Colon (tissue), 2 donors: ENCODE data around the gene FAM83E.
"Not testable (repeated sequence)": the region's sequence is repeated elsewhere in the genome, so short reads cannot be mapped to it uniquely, and the experiment has no call there.

Experiments used
- FAIRE-seq: peaks from 2 replicates; lab custom pipeline; 2012; peaks lifted over from hg19 to GRCh38; lab: Jason Lieb, UNC
- donor health status: control.
- donor health status: control.

FAM83E gene

DNA sequence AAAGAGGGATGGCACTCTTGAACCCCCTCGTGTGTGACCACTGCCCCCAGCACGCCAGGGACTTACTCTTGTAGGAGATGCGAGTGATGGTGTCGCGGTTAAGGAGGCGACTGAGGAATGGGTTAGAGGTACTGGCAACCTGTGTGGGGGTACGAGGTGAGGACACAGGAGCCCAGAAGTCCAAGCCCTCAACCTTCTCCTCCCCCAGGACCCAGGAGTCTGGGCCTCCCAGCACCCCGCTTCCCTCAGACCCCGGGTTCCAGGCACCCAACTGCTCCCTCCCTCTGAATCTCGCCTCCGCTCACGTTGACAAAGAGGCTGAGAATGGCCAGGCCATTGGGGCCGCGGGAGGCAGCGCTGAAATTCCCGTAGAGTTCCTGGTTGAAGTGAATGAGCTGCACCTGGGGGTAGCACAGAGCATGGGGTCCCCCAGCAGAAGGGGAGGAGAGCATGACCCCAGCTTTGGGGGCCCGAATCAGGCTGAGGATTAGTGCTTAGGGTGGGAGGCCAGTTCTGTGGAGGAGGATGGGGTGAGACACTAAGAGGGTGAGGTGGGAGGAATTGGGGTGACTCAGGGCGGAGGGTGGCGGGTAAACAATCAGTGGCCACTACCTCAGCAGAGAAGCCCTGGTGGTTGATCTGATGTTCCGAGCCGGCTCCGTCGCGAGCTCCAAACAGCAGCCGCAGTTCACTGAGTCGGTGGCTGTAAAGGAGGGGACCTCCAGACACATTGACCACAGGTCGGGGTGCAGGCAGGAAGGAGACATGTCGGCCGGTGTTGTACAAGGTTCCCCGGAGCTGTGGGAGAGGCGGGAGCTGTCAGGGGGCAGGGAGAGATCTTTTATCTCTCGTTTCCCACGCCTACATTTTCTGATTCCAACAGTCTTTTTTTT is 24.9 kb upstream of the FAM83E start:
- FAIRE-seq = no peak

DNA sequence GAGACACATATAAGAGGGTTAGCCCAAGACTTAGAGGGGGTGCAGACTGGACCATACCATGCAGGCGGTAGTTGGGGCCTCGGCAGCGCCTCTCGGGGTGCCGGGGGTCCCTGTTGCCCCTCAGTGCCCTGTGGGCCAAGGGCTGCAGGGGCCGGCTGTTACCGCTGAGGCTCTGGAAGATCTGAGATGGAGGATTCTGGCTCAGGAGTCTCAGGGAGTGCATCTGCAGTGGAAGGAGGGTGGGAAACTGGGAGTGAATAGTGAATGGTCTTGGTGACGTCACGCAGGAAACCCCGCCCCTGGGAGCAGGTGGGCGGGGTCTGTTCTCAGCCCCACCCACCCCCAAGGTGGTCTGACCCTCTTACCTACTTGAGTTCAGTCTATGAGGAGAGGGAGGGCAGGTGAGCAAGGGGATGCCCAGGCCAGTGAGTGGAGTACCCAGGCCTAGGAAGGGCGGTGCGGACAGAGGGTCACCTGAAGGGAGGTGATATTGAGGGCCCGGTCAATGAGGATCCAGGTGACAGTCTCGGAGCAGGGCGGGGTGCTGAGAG is 24.0 kb upstream of the FAM83E start:
- no peak for FAIRE-seq

DNA sequence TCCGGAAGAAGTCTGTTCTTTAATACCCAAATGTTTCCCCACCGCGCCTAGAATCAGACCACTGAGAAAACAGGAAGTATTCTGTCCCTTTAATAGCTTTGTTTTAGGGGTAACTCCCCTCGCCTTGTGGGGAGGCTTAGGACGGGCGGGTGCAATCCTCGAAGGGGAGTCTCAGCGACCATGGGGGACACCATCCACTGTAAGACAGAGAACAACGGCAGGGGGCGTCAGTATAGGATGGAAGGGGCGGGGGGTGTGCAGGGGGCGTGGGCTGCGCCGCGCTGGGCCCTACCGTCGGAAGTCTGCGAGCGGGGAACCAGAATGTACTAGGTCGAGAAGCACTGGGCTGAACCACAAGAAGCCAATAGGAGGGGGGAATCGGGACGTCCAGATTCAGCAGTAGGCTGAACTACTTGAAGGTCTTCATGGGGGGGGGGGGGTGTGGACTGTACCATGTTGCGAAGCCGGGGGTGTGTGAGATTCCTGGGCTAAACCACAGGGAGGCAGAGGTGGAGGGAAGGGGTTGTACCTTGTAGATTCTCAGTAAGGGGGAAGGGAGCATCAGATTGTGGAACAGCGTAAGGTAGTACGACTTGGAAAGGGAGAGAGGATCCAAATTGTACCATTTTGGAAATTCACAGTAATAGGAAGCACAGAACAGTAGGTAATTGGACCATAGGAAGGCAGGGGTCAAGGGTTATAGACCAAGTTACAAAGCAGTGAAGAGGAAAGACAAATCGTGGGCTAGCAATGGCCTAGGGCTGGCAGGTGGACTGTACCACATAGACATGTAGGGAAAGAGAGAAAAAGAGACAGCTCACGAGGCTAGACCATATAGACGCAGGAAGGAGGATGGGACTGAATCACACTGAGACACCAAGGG is 23.3 kb upstream of the FAM83E start:
- FAIRE-seq = no peak

DNA sequence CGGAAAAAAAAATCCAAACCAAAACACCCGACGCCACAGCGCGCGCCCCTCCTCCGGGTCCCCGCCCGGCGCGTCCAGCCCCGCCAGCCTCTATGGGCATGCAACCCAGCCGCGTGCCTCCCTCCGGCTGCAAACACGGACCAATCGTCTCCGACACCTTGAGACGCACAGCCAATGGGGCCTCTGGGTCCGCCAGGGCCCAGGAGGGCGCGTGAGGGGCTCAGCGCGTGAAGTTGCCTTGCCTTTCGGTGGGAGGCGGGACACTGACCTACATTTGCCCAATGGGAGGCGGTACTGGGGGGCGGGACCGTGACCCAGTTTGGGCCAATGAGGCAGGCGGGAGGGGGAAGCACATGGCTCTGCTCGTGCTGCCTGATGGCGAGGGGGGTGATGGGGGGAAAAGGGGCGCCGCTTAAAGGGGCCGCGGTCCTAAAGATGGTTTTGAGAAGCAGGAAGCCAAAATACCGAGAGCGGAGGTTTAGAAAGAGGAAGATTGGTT is 22.6 kb upstream of the FAM83E start:
- no peak for FAIRE-seq

DNA sequence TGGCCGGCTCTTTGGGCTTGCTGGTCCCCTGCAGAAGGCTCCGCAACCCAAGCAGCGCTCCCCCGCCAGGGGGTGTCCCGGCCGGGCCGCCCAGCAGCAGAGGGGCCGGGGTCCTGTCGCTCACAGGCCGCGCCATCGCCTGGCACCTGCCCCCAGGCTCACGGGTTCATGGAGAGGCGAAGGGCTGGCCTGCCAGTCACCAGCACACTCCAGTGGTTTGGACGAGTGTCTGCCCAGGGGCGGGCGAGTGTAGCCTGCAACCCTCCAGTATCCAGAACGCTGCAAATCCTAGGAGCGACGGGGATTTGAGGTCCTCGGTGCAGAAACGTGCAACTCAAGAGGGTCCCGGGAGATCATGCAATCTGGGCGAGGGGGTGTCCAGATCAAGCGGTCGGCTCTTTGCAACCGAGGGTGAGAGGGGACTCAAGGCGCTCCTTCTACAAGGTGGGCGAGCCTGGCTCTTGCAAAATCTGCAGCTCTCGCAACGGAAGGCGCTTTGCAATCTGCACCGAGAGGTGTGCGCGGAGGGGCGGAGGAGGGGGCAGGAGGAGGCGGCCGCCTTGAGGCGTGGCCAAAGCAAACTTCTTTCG is 22.1 kb upstream of the FAM83E start, which contains the start of gene DBP:
TSS of gene DBP (minus strand) at position 521 of the 590 bp plus-strand sequence. CDS start at position 136, 385 bp downstream.
- FAIRE-seq = no peak

DNA sequence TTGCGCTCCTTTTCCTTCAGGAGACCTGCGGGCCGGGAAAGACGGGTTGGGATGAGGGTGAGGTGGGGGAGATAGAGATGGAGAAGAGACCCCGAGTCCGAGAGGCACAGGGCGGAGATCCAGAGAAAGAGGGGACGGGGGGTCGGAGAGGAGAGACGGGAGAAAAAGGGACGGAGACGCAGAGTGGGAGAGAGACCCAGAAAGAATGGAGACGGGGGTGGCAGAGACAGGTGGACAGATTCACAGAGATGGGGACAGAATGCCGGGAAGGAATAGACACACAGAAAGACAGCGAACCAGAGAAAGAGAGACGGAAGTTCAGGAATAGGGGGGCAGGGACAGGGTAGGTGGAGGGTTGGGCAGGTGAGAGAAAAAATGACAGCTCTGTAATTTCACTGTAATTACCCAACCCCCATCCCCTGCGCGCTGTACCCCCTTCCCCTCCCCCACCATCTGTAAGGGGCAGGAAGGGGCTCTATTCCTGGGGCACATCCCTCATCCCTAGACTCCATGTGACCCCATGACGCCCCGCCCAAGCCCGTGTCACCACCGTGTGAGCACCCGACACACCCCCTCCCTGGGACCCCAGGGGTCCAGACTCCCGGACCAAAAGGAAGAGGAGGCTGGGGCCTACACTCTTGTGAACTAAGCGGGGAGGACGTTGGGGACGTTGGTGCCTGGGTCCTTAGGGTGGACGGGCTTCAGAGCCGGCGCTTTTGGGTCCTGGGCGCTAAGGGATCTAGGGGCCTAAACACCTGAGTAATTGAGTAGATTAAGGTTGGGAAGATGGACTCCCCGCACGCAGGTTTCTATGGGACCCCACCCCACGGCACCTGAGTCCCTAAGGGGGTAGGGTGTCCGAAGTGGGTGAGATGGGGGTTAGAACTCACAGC is 21.3 kb upstream of the FAM83E start:
- FAIRE-seq = no peak

DNA sequence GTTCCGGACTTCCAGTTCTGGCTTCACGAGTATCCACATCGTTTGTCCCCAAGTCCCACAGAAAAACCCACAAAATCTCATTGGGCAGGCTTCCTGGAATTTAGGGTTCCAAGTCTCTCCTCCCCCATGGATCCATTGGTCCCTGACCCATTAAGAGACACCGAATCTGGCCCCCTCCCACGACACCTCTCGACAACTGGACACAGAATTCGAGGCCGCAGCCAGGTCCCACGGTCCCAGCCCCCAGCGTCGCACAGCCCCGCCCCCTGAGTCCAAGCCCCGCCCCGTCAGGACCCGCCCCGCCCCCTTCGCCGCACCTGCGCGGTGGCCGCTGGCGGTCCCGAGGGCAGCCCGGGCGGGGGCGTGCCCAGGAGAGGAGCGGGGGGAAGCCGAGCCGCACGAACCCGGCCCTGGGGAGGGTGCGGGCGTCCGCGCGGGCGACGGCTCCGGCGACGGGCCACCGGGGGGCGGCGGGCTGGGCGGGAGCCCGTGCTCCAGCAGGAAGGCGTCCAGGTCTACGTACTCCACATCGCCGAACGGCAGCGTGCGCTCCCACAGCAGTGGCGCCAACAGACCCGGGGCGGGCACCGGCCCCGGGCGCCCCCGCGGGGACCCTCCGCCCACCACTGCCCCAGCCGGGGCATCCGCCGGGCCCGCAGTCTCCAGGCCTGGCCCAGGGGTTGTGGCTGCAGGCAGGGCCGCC is 20.5 kb upstream of the FAM83E start:
- FAIRE-seq = no peak

DNA sequence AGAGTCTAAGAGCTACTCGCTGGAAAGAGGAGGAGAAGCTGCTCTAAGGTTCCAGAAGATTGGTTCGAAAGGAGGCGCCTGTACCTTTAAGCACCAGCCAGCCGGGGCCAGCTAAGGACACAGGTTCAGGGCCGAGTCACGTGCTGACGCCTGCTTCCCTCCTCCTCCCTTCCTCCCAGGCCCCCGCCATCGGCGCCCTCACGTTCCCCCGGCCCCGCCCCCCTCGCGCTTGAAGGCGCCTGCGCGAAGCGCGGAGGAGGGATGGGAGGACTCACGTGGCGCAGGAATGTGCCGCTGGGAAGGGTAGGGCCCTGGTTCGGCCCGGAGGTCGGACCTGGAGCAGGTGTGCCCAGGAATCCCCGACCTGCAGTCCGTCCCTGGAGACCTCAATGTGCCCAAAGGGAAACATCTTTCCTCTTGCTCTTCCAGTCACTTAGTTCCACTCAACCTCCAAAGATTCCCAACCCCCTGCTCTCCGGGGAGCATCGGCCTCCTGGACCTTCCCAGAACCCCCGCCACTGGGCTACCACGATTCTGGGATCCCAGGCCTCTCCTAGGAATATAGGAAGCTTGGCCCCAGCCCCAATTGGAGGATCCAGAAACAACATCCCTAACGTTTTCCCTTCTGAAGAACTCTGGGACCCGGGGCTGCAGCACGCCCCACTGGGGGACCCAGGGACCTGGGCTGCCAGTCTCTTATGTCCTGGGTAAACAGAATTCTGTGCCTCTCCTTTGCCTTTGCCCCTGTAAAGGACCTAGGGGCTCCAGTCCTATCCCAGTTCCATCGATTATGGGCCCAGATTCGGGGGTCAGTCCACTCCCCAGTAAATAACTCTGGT is 19.8 kb upstream of the FAM83E start:
- FAIRE-seq = no peak

DNA sequence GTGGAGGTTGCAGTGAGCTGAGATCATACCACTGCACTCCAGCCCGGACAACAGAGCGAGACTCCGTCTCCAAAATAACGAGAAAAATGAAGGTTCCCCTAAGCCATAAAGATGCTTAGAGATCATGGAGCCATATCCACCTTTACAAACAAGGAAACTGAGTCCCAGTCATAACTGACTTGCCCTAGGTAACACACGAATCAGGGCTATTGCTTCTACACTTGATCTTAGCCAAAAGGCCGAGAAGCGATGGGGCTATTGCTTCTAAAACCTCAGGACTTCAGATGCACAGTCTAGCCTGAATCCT is 19.1 kb upstream of the FAM83E start:
- FAIRE-seq = no peak

DNA sequence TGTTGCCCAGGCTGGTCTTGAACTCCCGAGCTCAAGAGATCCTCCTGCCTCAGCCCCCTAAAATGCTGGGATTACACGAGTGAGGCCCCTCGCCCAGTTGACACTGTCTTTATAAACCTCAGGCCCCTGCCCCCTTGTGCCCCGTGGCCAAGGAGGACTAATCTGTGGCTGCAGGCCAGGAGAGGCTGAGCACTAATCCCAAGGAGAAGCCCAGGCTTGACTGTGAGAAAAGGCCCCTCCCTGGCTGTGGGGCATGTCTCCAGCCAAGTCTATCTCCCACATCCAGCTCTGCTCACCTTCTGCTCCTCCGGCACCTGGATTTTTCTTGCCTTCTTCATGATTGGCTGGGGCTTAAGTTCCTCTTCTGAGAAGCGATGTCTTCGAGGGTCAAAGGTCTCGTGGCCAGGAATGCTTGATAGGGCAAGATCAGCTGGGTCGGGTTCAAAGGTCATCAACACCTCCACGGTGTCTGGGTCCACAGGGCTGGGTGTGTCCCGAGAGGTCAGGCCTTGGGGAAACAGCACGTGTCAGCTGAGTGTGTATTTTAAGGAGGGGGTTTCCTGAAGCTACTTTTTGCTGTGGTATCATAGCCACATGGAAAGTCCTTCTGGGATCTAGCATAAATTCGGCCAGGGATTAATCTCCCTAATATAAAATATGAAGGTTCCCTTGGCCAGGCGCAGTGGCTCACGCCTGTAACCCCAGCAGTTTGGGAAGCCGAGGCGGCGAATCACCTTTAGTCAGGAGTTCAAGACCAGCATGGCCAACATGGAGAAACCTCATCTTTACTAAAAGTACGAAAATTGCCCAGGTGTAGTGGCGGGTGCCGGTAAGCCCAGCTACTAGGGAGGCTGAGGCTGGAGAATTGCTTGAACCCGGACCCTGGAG is 18.5 kb upstream of the FAM83E start:
- FAIRE-seq = no peak

DNA sequence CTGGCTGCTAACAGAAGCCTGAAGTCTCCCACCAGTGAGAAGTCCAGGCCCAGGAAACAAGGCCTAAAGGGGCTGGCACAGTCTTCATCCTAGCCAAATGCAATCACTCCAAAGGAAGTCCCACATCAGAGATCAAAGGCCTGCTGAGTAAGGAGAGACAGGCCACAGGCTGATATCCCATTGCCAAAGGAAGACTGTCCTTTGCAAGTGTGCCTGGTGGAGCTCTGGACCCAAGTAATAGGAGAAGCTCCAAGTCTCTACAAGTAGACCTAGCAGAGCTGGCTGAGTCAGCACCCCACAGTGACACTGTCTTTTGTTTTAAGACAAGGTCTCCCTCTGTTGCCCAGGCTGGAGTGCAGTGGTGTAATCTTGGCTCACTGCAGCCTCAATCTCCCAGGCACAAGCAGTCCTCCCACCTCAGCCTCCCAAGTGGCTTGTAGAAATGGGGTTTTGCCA is 17.8 kb upstream of the FAM83E start:
- no peak for FAIRE-seq

DNA sequence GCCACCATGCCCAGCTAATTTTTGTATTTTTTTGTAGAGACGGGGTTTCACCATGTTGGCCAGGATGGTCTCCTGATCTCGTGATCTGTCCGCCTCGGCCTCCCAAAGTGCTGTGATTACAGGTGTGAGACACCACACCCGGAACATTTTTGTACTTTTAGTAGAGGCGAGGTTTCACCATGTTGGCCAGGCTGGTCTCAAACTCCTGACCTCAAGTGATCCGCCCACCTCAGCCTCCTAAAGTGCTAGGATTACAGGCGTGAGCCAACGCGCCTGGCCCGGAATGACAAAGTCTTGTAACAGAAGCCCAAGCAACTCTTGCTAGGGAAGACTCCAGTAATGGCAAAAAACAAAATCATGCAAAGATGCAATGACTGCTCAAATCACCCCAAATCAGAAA is 17.4 kb upstream of the FAM83E start:
- FAIRE-seq = not testable (repeated sequence)

DNA sequence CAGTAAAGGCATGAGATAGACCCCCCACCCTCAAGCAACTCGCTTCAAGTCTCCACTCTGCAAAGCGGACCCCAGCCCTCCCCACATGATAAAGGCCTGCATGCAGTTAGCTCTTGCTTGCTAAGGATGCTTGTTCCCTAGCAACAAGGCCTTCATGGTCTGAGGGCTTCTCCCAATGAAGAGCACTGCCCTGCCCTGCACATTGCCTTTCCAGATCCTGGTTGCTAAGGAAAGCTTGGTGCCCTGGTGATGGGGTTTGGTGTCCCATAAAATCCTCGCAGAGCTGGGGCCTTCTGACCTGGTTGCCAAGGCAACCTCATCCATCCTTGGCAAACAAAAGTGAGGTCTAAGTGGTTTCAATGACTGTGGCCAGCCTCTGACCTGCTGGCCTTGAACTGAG is 16.3 kb upstream of the FAM83E start:
- no peak for FAIRE-seq

DNA sequence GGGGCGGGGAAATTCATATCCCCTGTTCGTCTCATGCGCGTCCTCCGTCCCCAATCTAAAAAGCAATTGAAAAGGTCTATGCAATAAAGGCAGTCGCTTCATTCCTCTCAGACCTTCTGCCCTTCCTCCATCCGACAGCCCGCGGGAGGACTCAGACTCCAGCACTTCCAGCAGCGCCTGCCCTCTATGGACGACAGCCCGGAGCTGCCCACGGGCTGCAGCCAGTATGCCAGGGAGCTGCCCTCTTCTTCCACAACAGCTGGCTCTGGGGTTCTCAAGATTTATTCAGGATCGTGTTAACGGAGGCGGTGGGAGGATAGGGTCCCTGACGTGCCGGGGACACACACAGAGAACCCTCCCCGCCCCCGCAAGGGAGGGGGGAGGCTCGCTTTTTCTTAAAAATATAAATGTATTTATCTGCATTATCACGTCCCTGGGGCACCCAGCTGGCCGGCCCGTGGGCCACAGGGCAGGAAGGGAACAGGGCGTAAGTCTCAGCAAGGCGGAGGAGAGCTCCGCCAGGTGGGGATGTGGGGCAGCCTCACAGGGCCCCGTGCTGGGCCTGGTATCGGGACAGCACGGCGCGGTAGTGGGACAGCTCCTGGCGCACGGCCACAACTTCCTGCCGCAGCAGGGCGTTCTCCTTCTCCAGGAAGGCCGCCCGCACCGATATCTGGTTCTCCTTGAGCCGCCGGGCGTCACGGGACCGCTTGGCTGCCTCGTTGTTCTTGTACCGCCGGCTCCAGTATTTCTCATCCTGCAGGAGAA is 15.6 kb upstream of the FAM83E start:
- no peak for FAIRE-seq

DNA sequence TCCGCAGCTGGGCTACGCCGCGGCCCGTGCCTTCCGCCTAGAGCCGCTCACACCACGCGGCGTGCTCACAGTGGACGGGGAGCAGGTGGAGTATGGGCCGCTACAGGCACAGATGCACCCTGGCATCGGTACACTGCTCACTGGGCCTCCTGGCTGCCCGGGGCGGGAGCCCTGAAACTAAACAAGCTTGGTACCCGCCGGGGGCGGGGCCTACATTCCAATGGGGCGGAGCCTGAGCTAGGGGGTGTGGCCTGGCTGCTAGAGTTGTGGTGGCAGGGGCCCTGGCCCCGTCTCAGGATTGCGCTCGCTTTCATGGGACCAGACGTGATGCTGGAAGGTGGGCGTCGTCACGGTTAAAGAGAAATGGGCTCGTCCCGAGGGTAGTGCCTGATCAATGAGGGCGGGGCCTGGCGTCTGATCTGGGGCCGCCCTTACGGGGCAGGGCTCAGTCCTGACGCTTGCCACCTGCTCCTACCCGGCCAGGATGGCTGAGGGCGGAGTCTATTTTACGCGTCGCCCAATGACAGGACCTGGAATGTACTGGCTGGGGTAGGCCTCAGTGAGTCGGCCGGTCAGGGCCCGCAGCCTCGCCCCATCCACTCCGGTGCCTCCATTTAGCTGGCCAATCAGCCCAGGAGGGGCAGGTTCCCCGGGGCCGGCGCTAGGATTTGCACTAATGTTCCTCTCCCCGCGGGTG is 14.9 kb upstream of the FAM83E start:
- FAIRE-seq = no peak

DNA sequence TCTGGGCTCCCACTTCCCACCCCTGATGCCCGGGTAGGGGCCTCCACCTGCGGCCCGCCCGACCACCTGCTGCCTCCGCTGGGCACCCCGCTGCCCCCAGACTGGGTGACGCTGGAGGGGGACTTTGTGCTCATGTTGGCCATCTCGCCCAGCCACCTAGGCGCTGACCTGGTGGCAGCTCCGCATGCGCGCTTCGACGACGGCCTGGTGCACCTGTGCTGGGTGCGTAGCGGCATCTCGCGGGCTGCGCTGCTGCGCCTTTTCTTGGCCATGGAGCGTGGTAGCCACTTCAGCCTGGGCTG is 14.4 kb upstream of the FAM83E start:
- no peak for FAIRE-seq
